Gastroesophageal sphincter (tissue), 3 donors: Measurements from ENCODE around the gene NAV2.

Source experiments
- CTCF ChIP-seq, 4 experiments: fragments of 200-600 bp in 2 of 4; fragments of 450-650 bp in 2 of 4; sonication (generic) in 1 of 4; IDR thresholded peaks; one replicate each; pipeline ENCODE4 v1.5.1; 2017 to 2019; ENCODE audit warnings: antibody characterized with exemption in 4 of 4, mild to moderate bottlenecking in 2 of 4, moderate library complexity in 2 of 4
- EP300 ChIP-seq: sonication (generic); formaldehyde crosslinking; IDR thresholded peaks from one replicate; pipeline ENCODE4 v1.6.1; 2017; ENCODE audit warnings: antibody characterized with exemption, mild to moderate bottlenecking
- POLR2A ChIP-seq, 2 donors: fragments of 450-650 bp; IDR thresholded peaks; one replicate each; pipeline ENCODE4 v1.6.1; 2017; ENCODE audit warnings: antibody characterized with exemption in 2 of 2, mild to moderate bottlenecking in 2 of 2, moderate library complexity in 1 of 2
- POLR2AphosphoS5 ChIP-seq: sonication (generic); formaldehyde crosslinking; IDR thresholded peaks from one replicate; pipeline ENCODE4 v1.6.1; 2017; ENCODE audit warnings: antibody characterized with exemption

DNA sequence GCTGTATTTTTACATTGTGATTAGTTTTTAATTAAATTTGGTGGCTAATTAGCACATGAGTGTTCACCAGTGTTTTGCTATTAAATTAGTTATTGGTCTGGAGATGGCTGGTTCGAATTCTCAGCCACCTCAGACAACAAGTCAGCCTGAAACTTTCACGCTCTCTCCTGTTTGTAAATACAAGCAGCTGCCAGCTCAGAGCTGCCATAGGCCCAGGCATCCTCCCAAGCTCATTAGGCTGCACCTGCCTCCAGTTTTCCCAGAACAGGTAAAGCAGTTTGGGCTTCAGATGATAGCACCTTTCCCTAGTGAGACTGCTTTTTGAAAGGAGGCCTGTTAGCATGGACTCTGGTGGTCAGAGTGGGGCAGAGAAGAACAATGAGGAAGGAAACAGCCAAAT, 156.8 kb downstream of the NAV2 start:
- no peak for TF ChIP-seq CTCF (IDR thresholded peaks at IDR 0.05)
- no peak for TF ChIP-seq POLR2A (IDR thresholded peaks at IDR 0.05)
- TF ChIP-seq EP300 = no peak
- TF ChIP-seq POLR2AphosphoS5 = no peak
